Astrocyte (in vitro differentiated cells and primary cell): ENCODE data around the gene EXOG.

Experiments
- CTCF ChIP-seq: IDR thresholded peaks from 2 replicates; pipeline ENCODE4 v1.5.1; 2011; ENCODE audit warnings: low read depth, mild to moderate bottlenecking, inconsistent platforms, low read length, moderate library complexity; ENCODE audit not compliant: insufficient read depth
- EZH2 ChIP-seq: IDR thresholded peaks from 2 replicates; pipeline ENCODE4 v1.6.1; 2012; ENCODE audit warnings: mild to moderate bottlenecking, low read length, inconsistent platforms; ENCODE audit not compliant: insufficient read depth

- TF ChIP-seq CTCF (no peak), EZH2 (no peak)
Measured at GRCh38 chr3:38453075-38453912, 42.8 kb upstream of the EXOG start, which contains the start of gene ACVR2B.
